Lung (tissue), 12 donors: ENCODE results near the gene UGT1A5. TPM values are rescaled to one million over a fixed set of nuclear protein-coding genes. Genes with fewer than 3 reads are reported as not detected.

Experiments
- ATAC-seq: fragments of 200-7000 bp; cut with Tn5 transposase; one replicate; pipeline ENCODE4 v1.9.1; 2020; ENCODE audit warnings: moderate number of reproducible peaks; ENCODE audit not compliant: insufficient read depth, low FRiP score
- DNase-seq, 3 donors: peaks; one replicate each; pipeline ENCODE4 v3.0.0-alpha.2; 2013 to 2017
- H3K27ac ChIP-seq, 2 donors: one replicate each; pipeline ENCODE4 v1.5.1; 2013; ENCODE audit warnings: mild to moderate bottlenecking in 2 of 2, moderate library complexity in 2 of 2, control low read depth in 1 of 2, inconsistent platforms in 1 of 2, low read depth in 1 of 2, low read length in 1 of 2
- H3K27me3 ChIP-seq, 3 donors: one replicate each; pipeline ENCODE4 v1.5.1; 2013; ENCODE audit warnings: low read length in 2 of 3; ENCODE audit not compliant: control insufficient read depth in 3 of 3, insufficient read depth in 3 of 3
- H3K36me3 ChIP-seq, 4 donors: one replicate each; pipeline ENCODE4 v1.5.1; 2013; ENCODE audit warnings: low read length in 4 of 4, mild to moderate bottlenecking in 1 of 4, moderate library complexity in 1 of 4; ENCODE audit not compliant: control insufficient read depth in 4 of 4, insufficient read depth in 4 of 4
- H3K4me1 ChIP-seq, 5 donors: one replicate each; pipeline ENCODE4 v1.5.1; 2013; ENCODE audit warnings: low read length in 5 of 5, mild to moderate bottlenecking in 2 of 5, moderate library complexity in 1 of 5; ENCODE audit not compliant: control insufficient read depth in 5 of 5, insufficient read depth in 5 of 5
- H3K4me3 ChIP-seq: one replicate; pipeline ENCODE4 v1.5.1; 2013; ENCODE audit warnings: mild to moderate bottlenecking, control low read depth, moderate library complexity
- H3K9ac ChIP-seq, 2 donors: one replicate each; pipeline ENCODE4 v1.5.1; 2013; ENCODE audit warnings: low read length in 2 of 2, control low read depth in 1 of 2; ENCODE audit not compliant: insufficient read depth in 1 of 2
- H3K9me3 ChIP-seq, 4 donors: one replicate each; pipeline ENCODE4 v1.5.1; 2013; ENCODE audit warnings: low read length in 3 of 4, mild to moderate bottlenecking in 1 of 4, moderate library complexity in 1 of 4; ENCODE audit not compliant: control insufficient read depth in 4 of 4, insufficient read depth in 3 of 4
- WGBS, 2 donors: extraction: QIAGEN DNeasy Blood & Tissue Kit; methylation state at CpG; one replicate each; pipeline ENCODE4 v1.1.7; 2013; 5-methylcytosine and 5-hydroxymethylcytosine counted together
- polyA plus RNA-seq, 2 donors: library from polyadenylated mRNA; stranded (reverse); fragments of 200-250 nt; gene quantifications; one replicate each; pipeline ENCODE4 v1.2.1, GENCODE V29; 2013
- total RNA-seq, 2 donors: library from RNA; depleted of rRNA in 1 of 2; stranded (reverse); fragments of >200 nt in 1 of 2; gene quantifications; one replicate each; pipeline ENCODE4 v1.2.1, GENCODE V29; 2014 to 2021
- TF ChIP-seq, protein P1 (sequence below): IDR thresholded peaks from 2 replicates; pipeline ENCODE4 v1.5.1; 2012; ENCODE audit warnings: mild to moderate bottlenecking; ENCODE audit errors: control extremely low read depth, extremely low read depth
- donor health status: control.
- donor health status: control.
- donor health status: Bipolar disorder and iron deficiency.
- donor health status: healthy.
- donor health status: DM: yes; HTN: yes; CAD: no.

The UGT1A5 gene
- total and polyA plus RNA-seq, 4 donors: 0.34 TPM; not detected in 3

GRCh38 chr2:233815861-233816260 is 103.2 kb downstream of the UGT1A5 start:
- WGBS, 2 donors: 76 to 94% methylated on average over 6 of the region's 6 CpGs
- Histone ChIP-seq H3K36me3 (no peaks in the 10 kb centered on the region), H3K9me3 (peaks cover 0 to 3% (median 0%) of the 10 kb centered on the region in 4 donors), H3K4me1 (no peaks in the 10 kb centered on the region), H3K4me3 (no peak overlapping the region), H3K27me3 (no peaks in the 10 kb centered on the region), H3K9ac (no peak overlapping the region), H3K27ac (no peak overlapping the region)
- DNase-seq (no peak), ATAC-seq (no peak)
- TF ChIP-seq, protein P1, sequence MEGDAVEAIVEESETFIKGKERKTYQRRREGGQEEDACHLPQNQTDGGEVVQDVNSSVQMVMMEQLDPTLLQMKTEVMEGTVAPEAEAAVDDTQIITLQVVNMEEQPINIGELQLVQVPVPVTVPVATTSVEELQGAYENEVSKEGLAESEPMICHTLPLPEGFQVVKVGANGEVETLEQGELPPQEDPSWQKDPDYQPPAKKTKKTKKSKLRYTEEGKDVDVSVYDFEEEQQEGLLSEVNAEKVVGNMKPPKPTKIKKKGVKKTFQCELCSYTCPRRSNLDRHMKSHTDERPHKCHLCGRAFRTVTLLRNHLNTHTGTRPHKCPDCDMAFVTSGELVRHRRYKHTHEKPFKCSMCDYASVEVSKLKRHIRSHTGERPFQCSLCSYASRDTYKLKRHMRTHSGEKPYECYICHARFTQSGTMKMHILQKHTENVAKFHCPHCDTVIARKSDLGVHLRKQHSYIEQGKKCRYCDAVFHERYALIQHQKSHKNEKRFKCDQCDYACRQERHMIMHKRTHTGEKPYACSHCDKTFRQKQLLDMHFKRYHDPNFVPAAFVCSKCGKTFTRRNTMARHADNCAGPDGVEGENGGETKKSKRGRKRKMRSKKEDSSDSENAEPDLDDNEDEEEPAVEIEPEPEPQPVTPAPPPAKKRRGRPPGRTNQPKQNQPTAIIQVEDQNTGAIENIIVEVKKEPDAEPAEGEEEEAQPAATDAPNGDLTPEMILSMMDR: no peak

DNA sequence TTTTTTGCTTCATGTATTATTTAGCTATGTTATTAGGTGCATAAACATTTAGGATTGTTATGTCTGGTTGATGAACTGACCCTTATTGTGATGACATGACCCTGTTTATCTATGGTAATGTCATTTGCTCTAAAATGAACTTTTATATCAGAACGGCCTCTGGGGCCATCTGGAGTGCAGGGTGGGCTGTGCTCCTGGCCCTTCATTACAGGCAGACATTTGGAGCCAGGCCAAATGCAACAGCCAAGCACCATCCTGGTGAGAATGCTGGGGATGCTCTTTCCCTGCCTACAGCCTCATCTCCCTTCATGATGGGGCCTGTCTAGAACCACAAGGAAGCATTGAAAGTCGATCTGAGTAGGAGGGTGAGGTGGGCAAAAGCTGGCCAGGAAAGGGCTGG is 103.6 kb downstream of the UGT1A5 start:
- Histone ChIP-seq H3K27ac (no peak overlapping the region), H3K9me3 (peaks cover 0 to 2% (median 0%) of the 10 kb centered on the region in 4 donors), H3K4me3 (no peak overlapping the region), H3K9ac (no peak overlapping the region), H3K36me3 (no peaks in the 10 kb centered on the region), H3K27me3 (no peaks in the 10 kb centered on the region), H3K4me1 (no peaks in the 10 kb centered on the region)
- ATAC-seq (no peak), DNase-seq (no peak)
- WGBS, 2 donors: 56 to 73% methylated on average over 2 of the region's 2 CpGs
- TF ChIP-seq, protein P1: no peak

DNA sequence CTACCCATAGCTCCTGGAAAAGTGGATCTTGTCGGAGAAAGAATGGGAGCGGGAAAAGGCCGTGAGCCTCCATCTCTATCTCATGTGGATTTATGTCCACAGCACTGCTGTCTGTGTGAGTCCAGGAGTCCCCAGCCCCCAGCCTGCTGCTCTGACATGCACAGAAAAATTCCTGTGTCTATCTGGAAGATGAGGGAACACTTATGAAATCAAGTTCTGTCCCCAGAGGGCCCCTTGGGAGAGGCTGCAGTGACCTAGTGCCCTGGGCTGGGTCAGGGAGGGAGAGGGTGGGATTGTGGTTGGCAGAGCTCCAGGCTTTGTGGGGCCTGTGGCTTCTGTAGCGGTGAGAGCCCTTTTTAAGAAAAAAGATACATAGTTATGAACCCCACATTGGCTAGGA is 104.1 kb downstream of the UGT1A5 start:
- Histone ChIP-seq H3K27ac (no peak overlapping the region), H3K4me1 (no peaks in the 10 kb centered on the region), H3K9ac (no peak overlapping the region), H3K9me3 (peaks cover 0 to 2% (median 0%) of the 10 kb centered on the region in 4 donors), H3K4me3 (no peak overlapping the region), H3K27me3 (no peaks in the 10 kb centered on the region), H3K36me3 (no peaks in the 10 kb centered on the region)
- ATAC-seq (no peak), DNase-seq (no peak)
- TF ChIP-seq, protein P1: no peak
- WGBS, 2 donors: 75 to 80% methylated on average over 4 of the region's 4 CpGs

- no peak for ATAC-seq
- 79 to 90% methylated on average over 3 of the region's 3 CpGs for WGBS, 2 donors
Measured at GRCh38 chr2:233817361-233817911, 104.7 kb downstream of the UGT1A5 start.

More at GRCh38 chr2:233817361-233817911, 104.7 kb downstream of the UGT1A5 start:
- no peak overlapping the region for H3K4me3 ChIP-seq
- H3K9me3 ChIP-seq: peaks cover 0 to 2% (median 0%) of the 10 kb centered on the region in 4 donors
- H3K4me1 ChIP-seq: no peaks in the 10 kb centered on the region
- no peak for DNase-seq
- H3K27me3 ChIP-seq: no peaks in the 10 kb centered on the region
- no peak overlapping the region for H3K27ac ChIP-seq
- no peaks in the 10 kb centered on the region for H3K36me3 ChIP-seq
- no peak overlapping the region for H3K9ac ChIP-seq
- TF ChIP-seq, protein P1: no peak
